Amygdala (tissue), 56 donors: ENCODE data around the gene RAD51B.
"Not testable (repeated sequence)": the region's sequence is repeated elsewhere in the genome, so short reads cannot be mapped to it uniquely, and the experiment has no call there.

Experiments used
- DNase-seq, 56 donors: peaks; one replicate each; lab custom pipeline; 2025; lab: John Stamatoyannopoulos, UW

Gene RAD51B

GRCh38 chr14:68191567-68192321, 372.2 kb downstream of the RAD51B start:
- DNase-seq, result no peak

DNA sequence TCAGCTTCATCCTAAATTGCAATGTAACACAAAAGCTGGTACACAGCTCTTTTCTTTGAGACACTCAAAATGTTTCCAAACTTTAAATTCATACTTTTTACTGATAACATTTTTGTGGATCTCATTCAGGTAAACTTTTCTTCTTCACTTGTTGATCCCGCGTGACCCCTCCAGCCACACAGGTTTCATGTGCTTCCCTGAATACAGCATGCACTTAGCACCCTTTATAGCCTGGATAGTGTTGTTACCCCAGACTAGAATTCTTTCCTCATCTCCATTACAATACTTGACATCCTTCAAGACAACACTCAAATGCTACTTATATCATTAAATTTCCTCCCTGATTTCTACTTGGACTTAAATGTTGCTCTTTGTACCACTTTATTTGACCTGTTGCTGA, 373.4 kb downstream of the RAD51B start:
- DNase-seq, result no peak

GRCh38 chr14:68193970-68194681, 374.5 kb downstream of the RAD51B start:
- no peak for DNase-seq

- DNase-seq, result no peak
Measured at GRCh38 chr14:68195126-68195525, 375.5 kb downstream of the RAD51B start.

DNA sequence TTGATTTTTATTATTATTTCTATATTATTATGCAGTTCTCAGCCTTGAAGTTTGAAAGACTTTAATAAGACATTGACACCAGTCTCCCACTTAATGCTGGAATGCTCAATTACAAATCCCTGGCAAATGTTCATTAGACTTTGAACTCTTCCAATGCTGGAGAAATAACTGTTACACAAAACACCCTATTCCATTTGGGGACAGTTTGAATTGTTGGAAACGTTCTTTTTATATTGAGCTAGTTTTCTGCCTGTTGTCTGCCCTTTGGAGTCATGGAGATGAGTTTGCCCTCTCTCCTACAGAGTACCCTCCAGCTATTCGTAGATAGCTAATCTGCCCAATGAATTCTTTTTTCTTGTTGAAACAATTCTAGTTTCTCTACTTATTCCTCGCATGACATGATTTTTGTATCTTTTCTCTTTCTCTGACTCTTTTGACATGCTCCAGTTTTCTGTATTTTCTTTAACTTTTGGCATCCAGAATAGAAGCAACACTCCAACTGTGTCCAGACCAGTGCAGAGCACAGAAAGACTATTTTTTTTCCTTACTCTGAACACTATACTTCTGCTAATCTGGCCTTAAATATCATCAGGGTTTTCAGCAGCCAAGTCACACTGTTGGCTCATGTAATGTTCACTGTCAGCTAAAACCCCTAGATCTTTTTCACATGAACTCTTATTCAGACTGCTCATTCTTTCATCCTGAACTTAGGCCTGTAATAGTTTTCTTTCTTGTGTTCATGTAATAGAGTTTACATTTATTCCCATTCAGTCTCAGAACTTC, 379.3 kb downstream of the RAD51B start:
- DNase-seq, result no peak

- DNase-seq, result peak in 1 of 56 donors; percentile 3
Measured at GRCh38 chr14:68199554-68200151, 380.1 kb downstream of the RAD51B start.

DNA sequence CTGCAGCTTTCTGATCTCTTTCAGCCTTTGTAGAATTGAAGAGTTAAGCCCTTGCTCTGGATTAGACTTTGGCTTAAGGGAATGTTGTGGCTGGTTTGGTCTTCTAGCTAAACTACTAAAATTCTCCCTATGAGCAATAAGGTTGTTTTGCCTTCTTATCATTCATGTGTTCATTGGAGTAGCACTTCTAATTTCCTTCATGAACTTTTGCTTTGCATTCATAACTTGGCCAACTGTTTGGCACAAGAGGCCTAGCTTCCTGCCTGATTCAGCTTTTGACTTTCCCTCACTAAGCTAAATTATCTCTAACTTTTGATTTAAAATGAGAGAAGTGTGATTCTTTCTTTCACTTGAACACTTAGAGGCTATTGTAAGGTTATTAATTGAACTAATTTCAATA, 384.3 kb downstream of the RAD51B start:
- DNase-seq, result no peak

- DNase-seq, result no peak
Measured at GRCh38 chr14:68208218-68208617, 388.6 kb downstream of the RAD51B start.

DNA sequence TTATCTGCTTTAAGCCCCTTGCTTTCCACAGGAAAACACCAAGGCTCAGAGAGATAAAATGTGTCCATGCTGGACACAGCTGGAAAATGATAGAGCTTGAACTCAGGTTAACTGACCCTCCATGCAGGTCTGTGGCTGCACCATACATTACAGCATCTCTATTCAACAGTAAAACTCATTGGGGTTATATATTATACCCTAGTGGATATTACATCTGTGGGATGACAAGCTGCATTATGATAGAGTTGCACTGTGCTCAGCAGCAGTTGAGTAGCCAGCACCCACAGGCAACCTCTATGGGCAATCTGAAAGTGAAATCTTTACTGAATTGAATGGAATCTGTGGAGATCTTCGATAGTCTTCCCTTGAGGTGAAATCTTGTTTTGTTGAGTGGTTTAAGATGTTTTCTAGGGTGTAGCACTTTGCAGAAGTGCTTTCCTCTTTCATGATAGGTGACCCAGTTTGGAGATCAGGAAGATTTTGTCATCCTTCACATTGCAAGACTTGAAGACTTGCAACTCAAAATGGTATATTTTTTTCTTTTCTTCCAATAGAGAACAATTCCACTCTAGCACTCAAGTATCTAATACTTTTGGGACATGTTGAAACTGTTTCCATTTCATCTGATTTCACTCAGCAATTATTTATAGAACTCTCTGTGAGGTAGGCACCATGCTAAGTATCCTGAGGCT, 389.2 kb downstream of the RAD51B start:
- no peak for DNase-seq

GRCh38 chr14:68210729-68211299, 391.2 kb downstream of the RAD51B start:
- DNase-seq, result peak in 5 of 56 donors; percentile 2 to 17 (median 4)

DNA sequence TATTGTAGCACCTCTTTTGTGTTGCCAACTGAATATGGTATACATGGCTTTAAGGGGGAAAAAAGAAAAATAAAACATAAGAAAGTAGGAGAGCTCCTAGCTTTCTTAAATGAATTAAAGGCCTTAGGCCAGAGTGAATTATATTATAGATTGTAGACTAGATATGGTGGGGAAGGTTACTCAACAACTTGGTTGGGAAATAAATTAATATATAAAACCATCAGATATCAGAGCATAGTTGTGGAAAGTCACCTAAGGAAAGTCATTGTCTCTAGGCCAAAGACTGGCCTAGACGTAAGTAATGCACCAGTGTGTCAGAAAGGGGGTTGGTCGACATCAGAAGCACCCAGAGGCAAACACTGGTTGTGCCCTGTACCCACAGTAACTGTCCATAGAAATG, 391.8 kb downstream of the RAD51B start:
- no peak for DNase-seq

- no peak for DNase-seq
Measured at GRCh38 chr14:68211886-68212285, 392.3 kb downstream of the RAD51B start.

- no peak for DNase-seq
Measured at GRCh38 chr14:68212361-68212760, 392.8 kb downstream of the RAD51B start.

GRCh38 chr14:68214431-68214830, 394.9 kb downstream of the RAD51B start:
- no peak for DNase-seq

GRCh38 chr14:68215629-68216028, 396.1 kb downstream of the RAD51B start:
- DNase-seq, result no peak

- DNase-seq, result no peak
Measured at GRCh38 chr14:68216079-68216478, 396.5 kb downstream of the RAD51B start.

DNA sequence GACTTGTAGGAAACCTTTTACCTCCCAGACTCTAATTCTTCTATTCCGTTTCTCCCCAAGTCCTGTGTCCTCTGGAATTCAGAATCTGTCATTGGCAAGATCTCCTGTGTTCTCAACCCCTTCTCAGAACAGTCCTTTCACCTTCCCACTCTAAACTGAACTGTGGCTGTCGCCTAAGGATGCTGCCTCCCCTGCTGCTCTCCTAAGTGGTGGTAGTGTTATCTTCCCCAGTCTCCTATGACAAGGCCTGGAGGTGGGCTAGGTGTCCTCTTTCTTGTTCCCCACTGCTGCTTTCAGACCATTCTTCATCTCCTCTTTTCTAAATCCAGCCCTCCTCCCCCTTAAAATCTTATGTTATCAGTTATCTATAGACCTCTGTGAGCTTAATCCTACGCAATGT, 397.4 kb downstream of the RAD51B start:
- no peak for DNase-seq

GRCh38 chr14:68217791-68218340, 398.3 kb downstream of the RAD51B start:
- DNase-seq, result no peak

- no peak for DNase-seq
Measured at GRCh38 chr14:68219407-68219806, 399.8 kb downstream of the RAD51B start.

GRCh38 chr14:68221046-68221445, 401.5 kb downstream of the RAD51B start:
- DNase-seq, result not testable (repeated sequence)
